GM18907 (cell line): ENCODE data around the gene ALX4.

Experiments
- ATAC-seq: cut with Tn5 transposase; IDR thresholded peaks from one replicate; pipeline ENCODE4 v1.9.1; 2021; ENCODE audit warnings: mild to moderate bottlenecking, moderate library complexity; ENCODE audit not compliant: unreplicated experiment

Gene ALX4

DNA sequence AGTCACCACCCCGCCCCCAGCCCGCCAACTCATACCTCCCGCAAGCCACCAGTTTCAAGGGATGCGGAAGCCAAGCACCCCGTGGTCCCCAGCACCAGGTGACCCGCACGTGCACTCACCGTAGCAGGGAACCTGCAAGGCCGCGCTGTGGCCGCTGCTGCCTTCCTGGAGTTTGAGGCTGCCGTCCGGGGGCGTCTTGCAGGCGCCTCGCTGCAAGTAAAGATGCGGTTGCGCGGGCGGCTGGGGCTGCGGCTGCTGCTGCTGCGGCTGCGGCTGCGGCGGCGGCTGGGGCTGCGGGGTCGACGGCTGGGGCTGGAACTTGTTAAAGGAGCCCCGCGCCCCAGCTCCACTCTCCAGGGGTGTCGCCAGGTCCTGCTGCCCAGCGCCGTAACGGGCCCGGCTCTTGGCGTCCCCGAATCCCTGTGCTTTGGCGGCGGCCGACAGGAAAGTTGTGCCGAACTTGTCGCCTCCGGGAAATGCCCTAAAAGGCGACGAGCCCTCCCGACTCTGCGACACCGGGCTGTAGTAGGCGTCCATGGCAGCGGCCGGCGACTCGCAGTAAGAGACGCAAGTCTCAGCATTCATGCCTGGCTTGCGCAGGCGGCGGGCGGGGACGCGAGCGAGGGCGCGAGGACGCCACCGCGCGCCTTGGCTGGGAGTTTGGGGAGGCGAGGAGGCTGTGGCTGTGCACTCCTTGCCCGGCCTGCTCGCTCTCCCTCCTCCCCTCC is at the start of gene ALX4:
ALX4 (minus strand) TSS at position 662 of the 728 bp plus-strand sequence; CDS start at position 585, 77 bp downstream.
- ATAC-seq, result no peak

DNA sequence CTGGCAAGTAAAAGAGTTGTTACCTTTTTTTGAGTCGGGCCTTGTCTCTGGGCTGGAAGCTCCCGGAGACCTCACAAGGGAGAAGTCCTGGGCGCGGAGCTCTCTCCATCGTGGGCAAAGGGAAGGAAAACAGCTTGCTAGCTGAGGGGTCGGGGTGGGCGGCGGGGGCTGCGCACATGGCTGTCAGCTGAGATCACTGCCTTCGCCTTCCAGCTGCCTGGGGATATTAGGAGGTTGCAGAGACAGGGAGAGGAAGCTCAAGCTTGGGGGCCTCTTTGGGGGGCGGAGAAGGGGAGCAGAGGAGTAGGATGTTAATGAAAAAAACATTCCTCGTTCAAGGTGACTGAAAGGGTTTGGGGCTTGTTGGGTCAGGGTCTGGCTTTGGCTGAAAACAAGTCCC is 49.2 kb upstream of the ALX4 start:
- ATAC-seq, result no peak

DNA sequence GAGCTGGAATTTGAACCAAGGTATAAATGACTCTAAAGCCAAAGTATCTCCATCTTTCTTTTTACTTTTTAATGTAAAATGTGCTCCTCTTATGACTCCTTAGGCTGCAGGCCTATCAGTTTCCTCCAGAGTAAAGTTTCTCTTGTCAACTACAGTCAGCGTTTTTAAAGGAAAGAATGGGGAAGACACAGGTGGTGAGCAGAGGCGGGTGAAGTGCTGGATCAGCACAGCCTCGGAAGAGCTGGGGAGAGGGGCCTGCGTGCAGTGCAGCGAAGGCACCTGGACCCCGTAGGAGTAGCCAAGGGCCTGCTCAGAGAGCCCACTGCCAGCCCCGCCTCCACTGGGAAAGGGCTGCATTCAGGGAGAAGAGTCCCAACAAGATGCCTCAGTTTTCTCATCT is 48.8 kb upstream of the ALX4 start:
- ATAC-seq, result no peak

DNA sequence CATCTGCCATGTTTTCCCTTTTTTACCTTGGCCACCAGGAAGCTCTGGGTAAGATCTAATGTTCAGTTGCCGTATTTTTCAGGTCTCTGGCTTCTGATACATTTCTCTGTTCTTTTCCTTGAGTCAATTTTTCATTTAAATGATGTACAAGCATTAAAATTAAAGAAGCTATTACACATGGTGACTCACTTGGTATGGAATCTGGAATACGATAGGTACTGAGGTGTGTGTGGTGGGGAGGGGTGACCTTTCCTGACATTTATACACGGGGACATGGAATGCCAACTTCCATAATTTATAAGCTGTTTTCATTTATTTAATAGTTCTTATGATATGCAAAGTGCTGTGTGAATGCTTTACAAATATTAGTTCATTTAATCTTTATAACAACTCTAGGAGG is 47.8 kb upstream of the ALX4 start:
- no peak for ATAC-seq

DNA sequence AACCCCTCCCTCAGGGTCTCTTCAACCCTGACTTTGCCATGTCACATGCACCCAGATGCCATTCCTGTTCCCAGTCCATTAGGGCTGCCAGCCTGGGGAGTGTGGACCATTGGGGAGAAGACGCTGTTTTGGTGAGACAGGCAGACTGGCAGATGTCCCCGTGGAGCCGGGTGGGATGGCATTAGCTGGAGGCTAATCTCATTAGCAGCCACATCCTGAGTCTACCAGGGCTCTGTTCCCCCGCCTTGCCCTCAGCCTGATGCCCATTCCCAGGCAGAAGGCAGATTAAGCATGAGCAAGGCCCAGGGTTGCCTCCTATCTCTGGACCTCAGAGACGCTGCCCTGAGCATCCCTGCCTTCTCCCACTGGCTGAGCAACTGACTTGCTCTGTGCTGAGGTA is 46.4 kb upstream of the ALX4 start:
- no peak for ATAC-seq

DNA sequence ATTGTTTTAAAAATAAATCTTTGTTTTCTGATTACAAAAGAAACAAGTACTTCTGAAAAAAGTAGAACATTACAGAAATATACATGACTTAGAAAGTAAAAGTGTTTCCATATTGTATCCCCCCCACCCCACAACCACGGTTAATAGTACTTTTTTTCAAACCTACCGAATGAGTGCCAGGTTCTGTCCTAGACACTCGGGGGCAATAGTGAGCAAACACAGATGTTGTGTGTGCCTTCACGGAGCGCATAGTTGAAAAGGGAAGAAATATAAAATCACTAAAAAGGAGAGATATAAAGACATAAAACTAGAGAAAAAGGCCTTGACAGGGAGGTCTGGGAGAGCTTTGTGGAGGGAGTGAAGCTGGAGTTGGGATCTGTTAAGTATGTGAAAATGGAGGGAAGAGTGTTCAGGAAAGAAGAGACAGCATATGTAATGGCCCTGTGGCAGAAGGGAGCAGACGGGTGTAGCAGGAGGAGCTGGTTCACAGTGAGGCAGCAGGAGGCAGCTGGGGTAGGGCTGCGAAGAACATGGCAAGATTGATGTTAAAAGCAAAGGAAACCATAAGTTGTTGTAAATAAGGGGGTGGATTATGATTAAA is 42.1 kb upstream of the ALX4 start:
- ATAC-seq, result no peak

DNA sequence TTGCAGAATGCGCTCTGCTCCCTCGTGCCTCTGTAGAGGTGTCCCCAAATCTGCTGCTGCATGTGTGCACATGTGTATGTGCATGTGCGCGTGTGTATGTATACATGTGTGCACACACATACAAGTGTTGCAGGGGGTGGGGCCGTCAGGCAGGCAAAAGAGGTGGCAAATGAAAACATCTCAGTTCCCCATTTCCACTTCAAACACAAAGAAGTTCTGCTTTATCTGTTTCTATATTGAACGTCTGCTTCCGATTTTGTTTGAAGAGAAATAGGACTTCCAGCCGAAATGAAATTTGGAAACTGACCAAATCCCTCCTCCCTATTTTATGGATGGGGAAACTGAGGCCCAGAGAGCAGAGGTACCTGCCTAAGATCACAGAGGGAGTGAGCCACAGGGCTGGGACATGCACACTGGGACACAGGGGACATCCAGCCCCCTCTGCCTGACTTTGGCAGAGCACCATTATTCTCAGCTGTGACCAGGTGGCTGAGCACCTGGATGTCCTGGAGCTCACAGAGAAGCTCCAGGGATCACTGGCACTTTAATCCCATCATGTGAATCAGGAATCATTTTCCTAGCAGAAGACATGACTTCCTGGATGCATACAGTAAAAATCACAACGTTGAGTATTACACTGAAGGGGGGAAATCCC is 41.2 kb upstream of the ALX4 start:
- ATAC-seq, result peak; percentile 86

DNA sequence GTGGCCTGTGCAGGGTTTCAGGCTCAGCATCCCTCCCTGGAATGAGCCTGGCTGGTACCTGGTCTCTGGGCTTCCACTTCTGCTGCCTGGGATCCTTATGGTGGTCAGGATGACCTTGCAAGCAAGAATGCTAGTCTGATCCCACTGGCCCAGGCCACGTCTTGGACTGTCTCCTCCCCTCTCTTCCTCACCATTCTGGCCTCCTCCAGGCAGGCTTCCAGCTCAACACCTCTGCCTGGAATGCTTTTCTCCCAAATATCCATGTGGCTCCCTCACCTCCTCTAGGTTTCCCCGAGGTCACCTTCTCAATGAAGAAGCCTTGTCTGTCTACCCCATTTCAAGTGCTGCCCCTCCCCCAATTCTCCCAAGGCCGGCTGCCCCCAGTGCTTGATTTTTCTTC is 39.4 kb upstream of the ALX4 start:
- ATAC-seq, result no peak

DNA sequence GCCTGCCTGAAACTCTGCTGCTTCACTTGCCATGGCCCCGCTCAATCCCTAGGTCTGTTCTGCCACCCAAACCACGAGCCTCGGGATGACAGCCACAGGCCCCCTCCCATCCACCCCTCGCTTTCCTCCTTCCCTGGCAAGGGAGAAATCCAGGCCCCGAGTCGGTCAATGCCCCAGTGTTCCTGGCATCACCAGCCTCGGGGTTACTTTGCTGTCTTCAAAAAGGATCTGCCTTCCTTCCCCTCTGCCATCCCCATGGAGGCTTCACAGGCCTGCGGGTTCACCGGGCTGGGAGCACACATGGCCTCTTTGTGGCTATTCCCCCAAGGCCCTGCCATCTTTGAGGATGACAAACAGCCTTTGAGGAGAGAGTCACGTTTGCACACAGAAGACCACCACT is 38.8 kb upstream of the ALX4 start:
- no peak for ATAC-seq

DNA sequence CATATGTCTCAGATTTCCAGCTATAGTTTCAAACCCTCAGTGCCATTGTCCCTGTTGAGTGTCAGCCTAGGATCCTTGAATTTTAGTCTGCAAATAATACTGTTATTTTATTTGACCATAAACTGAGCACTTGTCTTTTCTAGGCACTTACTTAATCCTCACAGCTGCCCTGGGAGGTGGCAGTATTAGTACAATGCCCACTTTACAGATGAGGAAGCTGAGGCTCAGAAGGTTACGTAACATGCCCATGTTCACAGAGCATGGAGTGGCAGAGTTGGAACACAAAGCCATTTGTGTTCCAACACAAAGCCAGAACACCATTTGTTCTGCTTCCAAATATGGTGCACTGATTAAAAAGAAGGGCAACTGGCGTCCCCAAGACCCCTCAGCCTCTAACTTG is 38.2 kb upstream of the ALX4 start:
- no peak for ATAC-seq

DNA sequence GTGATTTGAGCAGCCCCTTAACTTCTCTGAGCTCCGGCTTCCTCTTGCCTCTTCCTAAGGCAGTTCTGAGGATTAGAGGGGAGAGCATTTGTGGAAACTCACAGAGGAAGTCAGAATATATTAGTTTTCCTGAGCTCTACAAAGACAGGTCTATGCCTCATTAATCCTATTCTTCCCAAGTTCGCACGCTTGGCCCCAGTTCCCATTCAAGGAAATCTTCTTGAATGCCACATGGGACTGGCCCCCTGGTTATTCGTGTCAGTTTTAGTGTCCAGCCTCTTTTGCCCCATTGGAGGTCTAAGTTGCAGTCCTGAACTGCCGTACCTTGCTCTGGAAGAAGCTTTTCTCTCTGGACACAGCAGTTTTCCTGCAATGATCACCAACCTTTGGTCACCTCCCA is 37.6 kb upstream of the ALX4 start:
- ATAC-seq, result no peak

DNA sequence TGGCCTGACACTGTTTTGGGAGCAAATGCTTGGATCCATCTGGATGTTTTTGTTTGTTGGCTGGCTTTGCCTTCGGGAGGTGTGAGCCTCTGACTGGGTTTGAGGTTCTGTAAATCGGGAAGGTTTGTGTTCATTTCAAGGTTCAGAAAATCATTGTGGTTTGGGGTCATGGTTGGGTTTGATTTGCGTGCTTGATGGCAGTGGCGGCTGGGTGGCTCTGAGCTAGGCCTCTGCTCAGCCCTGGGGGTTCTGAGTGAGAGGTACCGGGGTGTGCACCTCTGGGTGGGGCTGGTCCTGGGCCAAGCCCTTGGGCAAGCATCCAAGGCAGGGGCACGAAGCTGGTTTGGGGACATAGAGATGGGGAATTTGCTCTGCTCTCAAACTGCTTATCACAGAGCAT is 37.0 kb upstream of the ALX4 start:
- ATAC-seq, result no peak

DNA sequence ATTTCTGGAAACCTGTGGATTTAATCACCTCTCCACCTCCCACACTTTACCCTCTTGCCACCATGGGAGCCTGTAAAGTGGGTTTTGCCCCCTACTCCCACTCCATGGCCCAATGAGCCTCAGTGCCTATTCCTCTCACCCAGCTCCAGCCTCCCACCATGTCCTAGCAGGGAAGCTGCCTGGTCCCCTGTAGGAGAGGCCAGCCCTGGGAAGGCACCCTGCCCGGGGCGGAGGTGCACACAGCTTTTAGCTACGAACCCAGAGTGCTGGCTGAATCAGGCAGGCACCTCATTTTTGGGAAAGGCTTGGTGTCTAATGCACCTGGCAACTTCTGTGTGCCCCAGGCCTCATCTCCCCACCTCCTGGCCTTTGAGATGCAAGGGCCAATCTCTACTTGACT is 35.8 kb upstream of the ALX4 start:
- no peak for ATAC-seq

DNA sequence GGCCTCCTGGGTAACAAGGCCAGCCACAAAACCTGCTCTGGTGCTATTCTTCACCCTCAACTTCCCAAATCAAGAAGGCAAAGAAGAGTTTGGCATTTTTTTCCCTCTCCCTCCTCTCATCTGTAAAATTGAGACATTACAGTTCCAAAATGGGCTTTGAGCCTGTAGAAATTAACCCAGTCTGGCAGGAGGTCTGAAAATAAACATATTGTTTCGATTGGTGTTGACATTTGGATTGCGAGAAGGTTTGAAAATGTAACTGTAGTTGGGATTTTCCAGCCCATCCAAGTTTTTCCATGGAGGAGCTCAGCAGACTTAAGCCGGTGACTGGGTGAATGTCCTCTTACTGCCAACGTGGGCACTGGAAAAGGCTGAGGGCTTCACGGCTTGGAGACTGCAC is 35.0 kb upstream of the ALX4 start:
- ATAC-seq, result no peak

DNA sequence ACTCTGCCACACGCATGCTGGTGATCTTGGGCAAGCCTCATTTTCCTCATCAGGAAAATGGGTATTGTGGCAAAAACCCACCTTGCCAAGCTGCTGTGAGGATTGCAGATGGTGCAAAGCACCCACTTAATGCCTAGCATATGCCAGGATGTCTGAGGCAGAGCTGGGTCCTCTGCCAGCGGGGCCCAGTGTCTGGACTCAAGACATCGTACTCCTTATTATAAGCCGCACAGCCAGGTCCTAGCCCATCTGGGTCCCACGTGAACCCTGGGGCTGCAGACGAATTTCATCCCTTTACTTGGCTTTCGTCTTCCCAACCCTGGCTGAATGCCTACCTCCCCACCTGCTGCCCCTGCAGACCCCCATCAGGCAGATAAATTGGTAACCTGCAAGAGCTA is 34.5 kb upstream of the ALX4 start:
- no peak for ATAC-seq

DNA sequence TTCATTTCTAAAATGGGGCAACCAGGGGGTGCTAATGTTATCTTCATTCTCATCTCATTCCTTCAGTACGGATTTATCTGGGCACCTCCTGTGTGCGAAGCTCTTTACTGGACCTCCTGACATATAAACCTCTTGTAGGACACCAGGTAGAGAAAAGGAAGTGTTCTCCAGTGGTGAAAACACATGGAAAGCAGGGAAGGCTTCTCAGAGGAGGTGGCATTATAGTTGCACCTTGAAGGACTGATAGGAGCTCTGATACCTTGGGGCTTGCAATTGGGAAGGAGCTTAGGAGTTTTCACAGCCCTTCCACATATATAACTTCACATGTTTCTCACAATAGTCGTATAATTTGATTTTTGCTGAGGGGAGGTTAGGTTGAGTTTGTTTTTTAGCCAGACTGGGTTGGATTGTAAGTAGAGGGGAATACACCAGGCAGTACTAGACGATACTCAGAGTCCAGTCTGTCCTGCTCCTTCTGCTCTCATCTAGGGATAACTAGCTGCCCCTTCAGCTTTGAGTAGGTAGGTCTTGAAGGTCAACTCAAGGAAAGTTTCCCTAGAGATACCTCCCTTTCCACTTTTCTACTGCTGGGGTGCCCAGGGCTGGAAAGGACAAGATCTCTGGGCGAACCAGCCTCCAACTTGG is 34.0 kb upstream of the ALX4 start:
- no peak for ATAC-seq

DNA sequence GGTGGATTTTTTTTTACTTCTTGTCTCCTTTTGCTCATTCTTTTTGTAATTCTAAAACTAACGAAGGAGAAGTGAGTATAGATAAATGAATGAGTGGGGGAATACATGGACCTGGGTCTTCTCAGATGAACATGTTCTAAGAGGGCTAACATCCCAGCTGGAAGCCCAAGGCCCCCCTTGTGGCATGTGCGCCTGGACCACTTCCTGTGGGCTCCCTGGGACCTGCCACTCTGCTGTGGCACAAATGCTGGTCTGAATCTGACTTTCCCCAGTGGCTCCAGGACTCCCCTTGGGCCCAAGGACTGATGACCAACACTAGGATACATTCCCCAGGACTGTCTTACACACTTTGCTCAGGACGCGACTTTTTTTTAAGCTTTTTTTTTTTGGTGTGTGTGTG is 32.7 kb upstream of the ALX4 start:
- no peak for ATAC-seq

DNA sequence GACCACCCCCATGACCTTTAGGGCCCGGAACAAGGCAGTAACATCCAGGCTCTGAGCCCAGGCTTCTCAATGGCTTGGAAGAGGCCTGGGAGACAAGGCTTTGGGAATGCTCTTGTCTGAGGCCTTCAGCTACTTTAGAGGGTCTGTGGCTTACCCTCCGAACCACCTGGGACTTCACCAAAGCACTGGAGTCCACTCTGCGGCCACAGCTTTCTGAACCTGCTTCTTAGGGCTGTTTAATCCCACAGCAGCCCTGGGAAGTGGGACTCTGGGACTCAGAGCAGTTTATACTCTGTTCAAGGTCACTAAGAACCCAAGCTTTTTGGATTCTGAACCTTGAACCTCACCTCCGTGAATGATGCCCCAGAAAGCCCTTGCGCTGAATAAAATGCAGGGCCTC is 30.7 kb upstream of the ALX4 start:
- ATAC-seq, result no peak

DNA sequence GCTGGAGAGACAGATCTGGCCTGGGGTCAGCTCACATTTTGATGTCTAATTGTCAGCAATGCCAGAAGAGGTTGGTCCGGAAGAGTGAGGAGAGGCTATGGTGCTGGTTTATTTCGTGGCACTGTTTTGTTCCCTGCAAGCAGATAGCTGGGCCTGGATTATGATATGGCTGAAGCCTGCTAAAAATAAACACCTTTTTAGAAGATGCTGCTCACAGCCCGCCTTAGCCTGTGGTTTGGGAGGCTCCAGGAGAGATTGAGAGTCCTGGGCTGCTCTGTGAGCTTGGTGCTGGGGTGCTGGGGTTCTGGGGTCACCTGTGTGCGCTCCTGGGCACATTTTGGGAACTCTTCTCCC is 29.6 kb upstream of the ALX4 start:
- ATAC-seq, result no peak

DNA sequence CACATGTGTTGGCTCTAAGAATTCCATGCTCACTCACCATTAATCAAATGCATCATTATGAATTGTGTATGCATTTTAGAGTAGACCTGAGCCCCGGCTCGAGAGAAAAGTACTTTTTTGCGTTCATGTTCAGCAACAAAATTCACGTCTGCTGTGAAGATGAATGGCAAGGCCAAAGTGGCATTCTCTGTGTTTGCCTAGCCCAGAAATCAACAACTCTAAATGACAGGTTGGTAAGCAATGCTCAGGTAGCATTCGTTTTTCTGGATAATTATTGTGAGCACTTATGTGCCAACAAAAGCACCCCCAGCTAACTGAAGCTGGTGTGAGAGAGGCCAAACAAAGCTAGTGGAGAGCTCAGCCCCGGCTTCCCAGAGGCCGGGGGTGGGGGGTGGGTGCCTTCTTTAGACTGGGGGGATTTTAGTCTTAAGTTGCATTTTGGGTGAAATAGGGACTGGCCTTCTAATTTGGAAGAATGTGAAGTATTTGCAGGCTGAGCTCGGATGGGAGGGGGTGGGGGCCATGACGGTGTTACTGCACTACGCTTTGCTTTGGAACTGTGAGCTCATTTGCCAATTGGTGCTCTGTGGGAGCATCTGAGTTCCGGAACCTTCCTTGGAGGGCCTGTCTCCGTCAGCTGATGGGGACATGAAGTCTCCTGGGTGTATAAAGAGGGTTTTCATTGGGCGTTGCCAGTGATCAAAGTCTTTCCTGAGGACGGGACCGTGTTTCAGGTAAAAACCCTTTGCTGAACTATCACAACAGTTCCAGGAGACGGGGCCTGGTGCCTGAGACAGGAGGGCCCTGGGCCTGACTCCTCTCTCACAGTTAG is 29.0 kb upstream of the ALX4 start:
- no peak for ATAC-seq

DNA sequence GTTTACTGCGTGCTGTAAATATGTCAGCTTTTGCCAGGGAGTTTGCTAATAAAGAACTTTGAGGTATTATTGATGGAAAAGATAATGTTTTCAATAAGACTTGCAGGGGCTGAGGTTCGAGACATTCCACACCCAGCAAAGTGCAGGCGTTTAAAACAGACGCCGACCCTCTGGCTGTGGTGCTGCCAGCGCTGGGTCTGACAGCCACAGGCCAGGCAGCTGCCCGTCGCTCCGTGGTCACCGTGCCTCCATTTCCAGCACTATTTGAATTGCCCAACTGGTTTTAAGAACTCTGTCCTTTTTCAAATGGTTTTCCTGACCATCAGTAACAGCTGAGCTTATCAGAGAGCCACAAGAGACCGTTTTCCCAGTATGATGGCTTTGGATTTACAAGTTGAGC is 28.1 kb upstream of the ALX4 start:
- ATAC-seq, result no peak
